Breast epithelium (tissue), 4 donors: ENCODE results near the gene ZMYM2. TPM values are rescaled to one million over a fixed set of nuclear protein-coding genes. Genes with fewer than 3 reads are reported as not detected.

Experiments used
- DNase-seq, 2 donors: peaks; one replicate each; pipeline ENCODE4 v3.0.0-alpha.2; 2019; ENCODE audit warnings: low spot score in 2 of 2
- H3K27ac ChIP-seq, 2 donors: fragments of 200-600 bp; sonication (generic) in 1 of 2; one replicate each; pipeline ENCODE4 v1.5.1; 2016 to 2019; ENCODE audit warnings: mild to moderate bottlenecking in 1 of 2
- H3K27me3 ChIP-seq, 2 donors: fragments of 200-600 bp; sonication (generic) in 1 of 2; one replicate each; pipeline versions ENCODE4 v1.5.1 to v1.6.0; 2017 to 2019; ENCODE audit warnings: control low read depth in 1 of 2, mild to moderate bottlenecking in 1 of 2
- H3K36me3 ChIP-seq: fragments of 200-600 bp; one replicate; pipeline ENCODE4 v1.5.1; 2019
- H3K4me1 ChIP-seq, 2 donors: fragments of 200-600 bp; sonication (generic); one replicate each; pipeline ENCODE4 v1.5.1; 2016 to 2019; ENCODE audit warnings: control low read depth in 1 of 2
- H3K4me3 ChIP-seq, 3 donors: fragments of 200-600 bp; sonication (generic); 1 replicate in 2 of 3; 2 replicates in 1 of 3; pipeline ENCODE4 v1.5.1; 2016 to 2019; ENCODE audit warnings: mild to moderate bottlenecking in 3 of 3, moderate library complexity in 2 of 3
- H3K9me3 ChIP-seq, 2 donors: fragments of 200-600 bp; sonication (generic) in 1 of 2; one replicate each; pipeline ENCODE4 v1.5.1; 2016 to 2019; ENCODE audit warnings: control low read depth in 1 of 2
- CTCF ChIP-seq, 3 donors: fragments of 450-650 bp; IDR thresholded peaks; one replicate each; pipeline ENCODE4 v1.5.1; 2016 to 2017; ENCODE audit warnings: antibody characterized with exemption in 3 of 3, mild to moderate bottlenecking in 3 of 3, moderate library complexity in 3 of 3
- POLR2A ChIP-seq: fragments of 450-650 bp; IDR thresholded peaks from one replicate; pipeline ENCODE4 v1.6.1; 2016; ENCODE audit warnings: antibody characterized with exemption, mild to moderate bottlenecking, moderate library complexity
- POLR2AphosphoS5 ChIP-seq, 3 donors: sonication (generic); formaldehyde crosslinking; IDR thresholded peaks; one replicate each; pipeline ENCODE4 v1.6.1; 2017; ENCODE audit warnings: antibody characterized with exemption in 3 of 3
- intact Hi-C: fragments of 100-400 bp; cut with DNase I; formaldehyde crosslinking; loops from one replicate; pipeline ENCODE4 v1.15.1; 2023; ENCODE audit warnings: low total_unique reads
- total RNA-seq, 3 donors: library from RNA; depleted of rRNA; stranded (reverse); fragments of >200 nt; gene quantifications; one replicate each; pipeline ENCODE4 v1.1.0, GENCODE V29; 2016

Gene ZMYM2
- total RNA-seq, 3 donors from 2014 or later: 76.5 to 118 (median 93.1) TPM

- no peaks in the 10 kb centered on the region for H3K27me3 ChIP-seq
- no peaks in the 10 kb centered on the region for H3K9me3 ChIP-seq
- no peaks in the 10 kb centered on the region for H3K4me1 ChIP-seq
- H3K27ac ChIP-seq: no peak overlapping the region
- intact Hi-C loops: no loop called here
- no peak overlapping the region for H3K4me3 ChIP-seq
- no peak for DNase-seq
- no peak for TF ChIP-seq POLR2AphosphoS5 (IDR thresholded peaks at IDR 0.05)
- no peaks in the 10 kb centered on the region for H3K36me3 ChIP-seq
Observed at GRCh38 chr13:20124303-20124702, 165.8 kb downstream of the ZMYM2 start.

GRCh38 chr13:20125129-20125782 lies 166.7 kb downstream of the ZMYM2 start:
- no peaks in the 10 kb centered on the region for H3K9me3 ChIP-seq
- intact Hi-C loops: no loop called here

GRCh38 chr13:20125783-20126165 lies 167.2 kb downstream of the ZMYM2 start:
- H3K27me3 ChIP-seq: no peaks in the 10 kb centered on the region
- H3K27ac ChIP-seq: no peak overlapping the region
- H3K4me1 ChIP-seq: no peaks in the 10 kb centered on the region
- H3K9me3 ChIP-seq: no peaks in the 10 kb centered on the region
- H3K36me3 ChIP-seq: no peaks in the 10 kb centered on the region
- no peak for DNase-seq
- intact Hi-C loops: no loop called here
- TF ChIP-seq CTCF (IDR thresholded peaks at IDR 0.05) (no peak), POLR2A (no peak)
- no peak overlapping the region for H3K4me3 ChIP-seq

More at GRCh38 chr13:20125129-20125782, 166.7 kb downstream of the ZMYM2 start:
- Histone ChIP-seq H3K4me1 (no peaks in the 10 kb centered on the region), H3K36me3 (no peaks in the 10 kb centered on the region), H3K27ac (no peak overlapping the region), H3K27me3 (no peaks in the 10 kb centered on the region), H3K4me3 (no peak overlapping the region)
- no peak for DNase-seq
- TF ChIP-seq POLR2AphosphoS5 (IDR thresholded peaks at IDR 0.05) (no peak), POLR2A (no peak), CTCF (IDR thresholded peaks at IDR 0.05) (no peak)

- DNase-seq: no peak
- Histone ChIP-seq H3K27me3 (no peaks in the 10 kb centered on the region), H3K36me3 (no peaks in the 10 kb centered on the region), H3K27ac (no peak overlapping the region), H3K4me3 (no peak overlapping the region), H3K4me1 (no peaks in the 10 kb centered on the region), H3K9me3 (no peaks in the 10 kb centered on the region)
- no peak for TF ChIP-seq POLR2AphosphoS5 (IDR thresholded peaks at IDR 0.05)
- no peak for TF ChIP-seq POLR2A
- no peak for TF ChIP-seq CTCF (IDR thresholded peaks at IDR 0.05)
- intact Hi-C loops: no loop called here
Observed at GRCh38 chr13:20126541-20127261, 168.2 kb downstream of the ZMYM2 start.

- no peaks in the 10 kb centered on the region for H3K9me3 ChIP-seq
- H3K4me1 ChIP-seq: no peaks in the 10 kb centered on the region
- no peaks in the 10 kb centered on the region for H3K27me3 ChIP-seq
- intact Hi-C loops: no loop called here
- no peak for DNase-seq
- H3K27ac ChIP-seq: peak overlapping the region; percentile 83 to 88
- H3K4me3 ChIP-seq: peak overlapping the region; percentile 54 to 78 (median 57)
- no peaks in the 10 kb centered on the region for H3K36me3 ChIP-seq
- TF ChIP-seq POLR2AphosphoS5 (IDR thresholded peaks at IDR 0.05) (no peak), POLR2A (no peak), CTCF (IDR thresholded peaks at IDR 0.05) (no peak)
Observed at GRCh38 chr13:20127262-20127561, 168.7 kb downstream of the ZMYM2 start.
